Activated effector memory CD4-positive, alpha-beta T cell treated with Interleukin-2 at 50 U/mL for 16 hours (primary cell): ENCODE data around the gene ENOX1.

Experiments
- DNase-seq: peaks from one replicate; pipeline ENCODE4 v3.0.0-alpha.2; 2020

Gene ENOX1

GRCh38 chr13:43232873-43233265 is 553.9 kb downstream of the ENOX1 start:
- no peak for DNase-seq

DNA sequence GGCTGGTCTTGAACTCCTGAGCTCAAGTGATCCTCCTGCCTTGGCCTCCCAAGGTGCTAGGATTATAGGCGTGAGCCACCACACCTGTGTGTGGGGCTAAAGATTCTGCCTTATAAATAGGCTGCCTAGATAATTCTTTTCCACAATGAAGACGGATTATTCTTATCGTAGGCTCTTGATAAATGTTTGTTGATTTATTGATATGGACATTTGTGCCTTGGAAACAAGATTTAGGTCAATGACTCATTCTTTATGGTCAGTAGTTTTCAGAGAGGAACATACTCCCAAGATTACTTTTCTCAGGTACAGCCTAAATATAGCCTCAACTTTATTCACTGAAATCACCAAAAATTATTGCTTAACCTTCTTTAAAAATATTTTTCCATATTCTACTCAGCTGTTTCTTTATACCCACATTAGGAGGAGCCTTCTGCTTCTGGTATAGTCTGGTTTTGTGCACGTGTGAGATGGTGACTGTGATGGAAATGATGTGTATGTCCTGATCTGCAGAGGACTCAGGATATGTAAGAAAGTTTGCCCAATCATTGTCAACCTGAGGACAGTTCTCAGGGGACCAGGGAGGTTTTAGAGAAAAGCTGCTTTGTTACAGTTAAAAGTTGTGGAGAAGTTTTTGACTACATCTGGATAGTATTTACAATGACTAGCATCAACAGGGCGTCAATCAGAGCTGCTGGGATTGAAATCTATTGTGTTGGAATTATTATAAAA is 554.5 kb downstream of the ENOX1 start:
- no peak for DNase-seq

GRCh38 chr13:43230989-43231388 is 555.8 kb downstream of the ENOX1 start:
- DNase-seq, result no peak

DNA sequence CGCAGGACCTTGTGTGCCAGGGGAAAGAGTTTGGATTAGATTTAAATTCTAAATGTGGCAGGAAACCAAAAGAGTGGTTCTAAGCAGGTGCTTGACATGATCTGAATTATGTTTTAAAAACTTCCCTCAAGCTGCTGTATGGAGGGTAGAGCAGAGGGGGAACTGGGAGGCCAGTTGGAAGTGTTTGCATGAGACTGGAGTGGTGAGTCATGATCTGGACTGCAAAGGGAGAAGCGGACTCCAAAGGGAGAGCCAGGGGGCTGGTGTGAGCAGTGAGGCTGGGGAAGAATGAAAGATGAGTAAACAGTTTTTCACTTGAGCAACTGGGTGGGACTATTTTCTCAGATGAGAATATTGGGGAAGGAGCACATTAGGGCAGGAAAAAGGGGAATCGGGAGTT is 557.3 kb downstream of the ENOX1 start:
- no peak for DNase-seq

DNA sequence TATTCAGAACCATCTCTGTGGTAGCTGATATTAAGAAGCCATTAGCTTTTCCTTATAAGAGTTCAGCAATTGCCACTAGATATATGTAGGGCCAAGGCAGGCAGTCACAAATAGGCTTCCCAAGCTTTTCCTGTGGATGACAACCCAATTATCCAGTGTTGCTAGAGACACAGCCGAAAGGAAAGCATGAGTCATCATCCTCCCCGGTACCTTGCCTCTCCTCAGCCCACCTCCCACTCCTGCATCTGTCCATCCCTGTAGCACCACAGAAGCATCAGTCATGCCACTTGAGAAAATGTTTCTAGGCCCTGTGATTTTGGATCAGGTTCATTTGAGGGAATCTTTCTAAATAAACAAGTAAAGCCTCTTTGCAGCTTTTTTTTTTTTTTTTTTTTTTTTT is 559.1 kb downstream of the ENOX1 start:
- DNase-seq, result no peak

DNA sequence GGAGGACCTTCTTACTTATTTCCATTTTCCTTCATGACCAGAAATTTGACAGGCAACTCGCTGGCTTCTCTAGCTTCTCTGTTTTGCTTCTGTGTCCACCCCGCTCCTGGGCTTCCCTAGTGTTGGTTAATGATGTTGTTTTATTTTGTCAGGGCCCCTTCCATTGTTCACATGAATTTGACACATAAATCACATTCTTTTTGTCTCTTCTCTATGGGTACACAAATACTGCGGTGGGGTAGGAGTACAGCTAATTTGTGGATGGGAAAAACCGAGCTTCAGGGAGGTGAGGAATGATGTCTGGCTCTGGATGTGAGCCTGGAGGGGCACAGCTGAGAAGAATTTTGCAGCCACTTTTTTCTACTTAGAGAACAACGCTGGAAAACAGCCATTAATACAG is 563.6 kb downstream of the ENOX1 start:
- no peak for DNase-seq

- DNase-seq, result no peak
These were observed 564.7 kb downstream of the ENOX1 start for GRCh38 chr13:43222086-43222485.

- DNase-seq, result no peak
These were observed 565.2 kb downstream of the ENOX1 start for GRCh38 chr13:43221611-43222010.

DNA sequence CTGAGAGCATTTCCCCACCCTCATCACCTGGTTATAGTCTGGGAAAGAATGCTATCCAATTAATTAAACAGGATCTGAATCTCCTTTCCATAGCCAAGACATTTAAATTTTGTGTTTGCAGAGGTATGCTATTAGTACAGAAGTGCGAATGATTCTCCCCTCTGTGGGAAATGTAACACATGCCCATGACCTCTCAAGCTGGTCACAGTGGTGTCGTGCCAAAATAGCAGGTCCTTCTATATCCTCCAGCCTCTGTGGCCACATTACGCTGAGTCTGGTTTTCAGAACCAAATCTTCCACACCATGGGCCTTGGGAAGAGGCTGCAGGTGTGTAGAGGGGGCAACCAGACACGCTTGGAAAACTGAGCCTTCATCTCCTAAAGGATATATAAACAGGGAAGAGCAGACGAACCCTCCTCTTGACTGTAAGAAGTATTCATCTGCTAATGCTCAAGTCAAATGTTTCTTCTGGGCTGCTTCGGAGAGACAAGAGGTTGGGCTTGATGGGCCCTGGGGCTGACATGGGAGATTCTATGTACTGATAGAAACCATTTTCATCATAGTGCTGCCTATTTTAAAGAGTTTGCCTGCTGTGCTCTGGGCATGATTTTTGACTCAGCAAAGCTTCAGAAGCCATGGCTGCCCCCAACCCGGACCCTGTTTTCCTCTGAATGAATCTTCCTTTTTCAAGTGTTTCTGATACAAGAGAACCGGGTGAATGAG is 565.7 kb downstream of the ENOX1 start:
- no peak for DNase-seq

- DNase-seq, result no peak
These were observed 572.6 kb downstream of the ENOX1 start for GRCh38 chr13:43214124-43214523.

- DNase-seq, result no peak
These were observed 579.9 kb downstream of the ENOX1 start for GRCh38 chr13:43206838-43207237.

DNA sequence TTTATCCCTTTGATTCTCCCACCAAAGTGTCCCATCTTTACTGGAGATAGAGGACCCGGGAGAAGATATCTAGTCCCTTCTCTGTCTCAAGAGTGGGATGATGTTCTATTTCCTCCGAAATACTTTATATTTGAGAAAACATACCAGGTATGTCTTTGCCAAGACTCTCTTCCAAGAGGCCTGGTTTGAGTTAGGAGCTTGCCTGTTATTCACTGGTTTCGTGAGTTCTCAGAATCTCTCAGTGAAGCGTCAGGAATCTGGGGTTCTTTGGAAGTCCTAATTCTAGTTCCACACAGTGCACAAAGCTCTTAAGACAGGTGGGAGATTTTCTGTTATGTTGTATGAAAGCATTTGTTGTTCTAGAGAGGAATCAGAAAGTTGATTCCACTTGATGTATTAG is 581.4 kb downstream of the ENOX1 start:
- no peak for DNase-seq

GRCh38 chr13:43204591-43204990 is 582.2 kb downstream of the ENOX1 start:
- no peak for DNase-seq

DNA sequence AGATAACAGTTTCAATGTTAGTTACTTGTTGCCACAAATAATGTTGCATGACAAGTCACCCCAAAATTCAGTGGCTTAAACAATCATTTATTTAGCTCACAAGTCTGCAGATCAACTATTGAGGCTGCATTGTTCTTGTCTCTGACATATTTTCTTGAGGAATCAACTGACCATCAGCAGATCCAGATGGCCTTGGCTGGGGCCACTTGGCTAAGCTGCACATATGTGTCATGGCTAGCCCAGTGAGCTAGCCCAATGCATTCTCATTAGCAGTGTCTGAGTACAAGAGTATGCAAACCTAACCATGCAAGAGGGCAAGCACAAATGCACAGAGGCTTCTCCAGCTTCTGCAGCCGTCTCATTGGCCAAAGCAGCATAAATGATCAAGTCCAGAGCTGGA is 583.0 kb downstream of the ENOX1 start:
- DNase-seq, result no peak

DNA sequence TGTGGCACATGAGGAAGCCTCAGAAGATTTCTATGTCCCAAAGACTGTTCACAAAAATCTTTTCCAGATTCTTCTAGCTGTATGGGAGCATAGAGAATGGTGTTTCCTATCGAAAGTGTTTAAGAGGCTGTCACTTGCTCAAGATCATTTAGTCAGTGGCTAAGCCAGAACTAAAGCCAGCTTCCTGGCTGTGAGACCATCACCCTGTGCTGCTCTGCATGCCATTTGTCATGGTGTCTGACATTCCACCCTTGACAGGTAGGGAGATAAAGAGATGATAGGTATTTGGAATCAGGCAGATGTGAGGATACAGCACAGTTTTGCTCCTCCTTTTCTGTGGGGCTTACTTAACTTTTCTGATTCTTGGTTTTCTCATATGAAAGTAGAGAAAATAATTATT is 586.0 kb downstream of the ENOX1 start:
- no peak for DNase-seq

DNA sequence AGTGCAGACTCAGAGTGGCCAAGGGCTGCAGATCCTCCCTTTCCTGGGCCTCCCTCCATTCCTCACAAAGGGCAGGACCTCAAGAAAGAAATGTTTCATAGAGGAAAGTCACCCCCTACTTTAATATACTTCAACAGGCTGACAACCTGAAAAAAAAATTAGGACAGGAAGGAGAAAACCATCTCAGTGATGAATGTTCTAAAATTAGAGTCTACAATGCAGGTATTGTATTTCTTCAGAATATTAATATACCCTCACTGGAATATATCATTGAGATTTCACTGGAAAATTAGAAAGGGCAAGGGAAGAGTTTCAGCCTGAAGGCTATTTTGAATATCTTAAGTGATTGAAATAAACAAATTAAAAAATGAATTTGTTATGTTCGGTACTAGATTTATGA is 586.5 kb downstream of the ENOX1 start:
- no peak for DNase-seq

- DNase-seq, result no peak
These were observed 589.9 kb downstream of the ENOX1 start for GRCh38 chr13:43196750-43197370.

DNA sequence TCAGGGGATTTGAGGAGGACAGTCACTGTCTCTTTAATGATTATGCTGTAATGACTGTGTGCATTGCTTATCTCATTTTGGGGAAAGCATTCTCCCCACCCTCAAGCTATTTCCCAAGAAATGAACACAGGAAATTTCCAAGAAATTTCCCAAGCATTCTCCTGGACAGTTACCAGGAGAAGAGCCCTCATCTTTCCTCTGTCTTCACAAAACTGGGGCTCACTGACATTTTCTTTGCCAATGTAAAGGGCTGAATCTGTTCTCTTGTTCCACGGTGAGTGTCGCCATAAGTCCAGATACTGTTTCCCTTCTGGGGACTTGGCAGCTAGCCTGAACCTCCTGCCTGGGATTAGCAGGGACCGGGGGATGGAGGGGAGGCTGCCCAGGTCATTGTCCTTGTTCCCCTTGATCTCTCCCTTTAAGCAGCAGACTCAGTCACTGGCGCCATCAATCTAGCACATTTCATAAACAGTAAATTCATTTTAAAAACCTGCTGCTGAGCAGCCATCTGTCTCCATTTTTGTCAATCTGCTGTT is 590.6 kb downstream of the ENOX1 start:
- DNase-seq, result no peak

DNA sequence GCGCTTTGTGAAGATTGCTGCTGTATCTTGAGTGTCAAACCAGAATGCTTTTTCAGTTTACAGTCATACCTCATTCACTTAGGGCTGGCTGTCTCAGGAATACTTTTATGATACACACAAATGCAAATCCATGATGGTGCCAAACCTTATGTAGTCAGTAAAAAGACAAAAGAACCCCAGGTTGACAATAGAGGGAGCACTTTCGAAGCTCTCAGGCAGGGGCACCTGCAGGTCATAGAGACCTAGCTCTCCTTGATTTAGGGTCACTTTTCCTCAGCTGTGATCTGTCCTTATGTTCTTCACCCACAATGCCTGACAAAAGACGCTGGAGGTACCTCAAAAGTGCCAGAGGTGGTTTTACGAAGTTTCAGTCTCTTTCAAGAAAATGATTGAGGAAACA is 591.2 kb downstream of the ENOX1 start:
- no peak for DNase-seq

DNA sequence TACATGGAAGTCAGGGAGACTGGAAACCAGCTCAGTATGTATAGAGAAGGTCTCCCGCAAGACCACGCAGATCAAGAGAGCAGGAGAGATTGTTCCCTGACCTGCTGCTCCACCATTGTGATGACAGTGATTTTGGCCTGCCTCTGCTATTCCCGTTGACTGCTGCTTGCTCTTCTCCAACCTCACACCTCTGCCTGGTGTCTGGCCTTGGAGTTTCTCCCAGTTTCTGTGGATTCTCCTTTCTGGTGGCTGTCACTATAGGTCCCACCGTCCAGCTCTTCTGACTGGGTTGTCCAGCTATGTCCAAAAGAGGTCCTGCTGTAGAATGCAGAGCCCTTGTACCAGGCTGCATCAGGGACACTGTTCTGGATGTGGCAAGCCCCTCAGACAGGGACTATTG is 591.7 kb downstream of the ENOX1 start:
- no peak for DNase-seq

DNA sequence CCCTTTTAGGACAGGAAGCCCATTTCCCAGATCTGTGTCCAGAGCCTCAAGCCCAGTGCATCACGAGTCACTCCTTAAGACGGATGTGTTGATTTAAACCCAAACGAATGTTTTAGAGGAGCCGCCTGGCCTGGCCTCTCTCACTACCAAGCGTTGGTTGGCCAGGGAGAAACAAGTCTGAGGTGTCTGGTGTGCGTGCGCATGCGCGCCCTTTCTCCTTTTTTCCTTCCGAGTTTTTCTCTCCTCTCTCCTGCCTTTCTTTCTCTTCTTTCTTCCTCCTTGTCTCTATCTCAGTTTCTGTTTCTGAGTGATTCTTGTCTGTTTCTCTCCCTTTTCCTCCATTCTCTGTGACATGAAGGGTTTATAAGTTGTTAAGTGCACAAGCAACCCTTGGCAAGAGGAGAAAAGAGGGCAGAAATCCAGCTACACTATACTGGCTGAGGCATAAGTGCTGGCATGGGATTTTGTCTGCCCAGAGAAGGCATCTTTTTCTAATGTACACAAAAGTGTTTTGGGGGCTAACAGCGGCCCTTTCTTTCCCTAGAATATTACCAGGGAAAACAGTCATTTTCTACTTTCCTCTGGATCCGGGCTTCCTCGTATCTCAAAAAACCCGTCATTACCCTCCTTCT is 592.9 kb downstream of the ENOX1 start:
- no peak for DNase-seq

- DNase-seq, result no peak
These were observed 595.2 kb downstream of the ENOX1 start for GRCh38 chr13:43191546-43191945.

- no peak for DNase-seq
These were observed 601.5 kb downstream of the ENOX1 start for GRCh38 chr13:43185226-43185625.

- DNase-seq, result no peak
These were observed 605.9 kb downstream of the ENOX1 start for GRCh38 chr13:43180837-43181236.
